Activated gamma-delta T cell treated with anti-CD3 and anti-CD28 coated beads, Interleukin-2, amount 50 U/mL, for 16 hours (primary cell): ENCODE results near the gene MAPRE2.
"Not testable (repeated sequence)": the region's sequence is repeated elsewhere in the genome, so short reads cannot be mapped to it uniquely, and the experiment has no call there.

Experiments
- DNase-seq: peaks from one replicate; pipeline ENCODE4 v3.0.0-alpha.2; 2020; ENCODE audit warnings: low read depth

MAPRE2 gene

GRCh38 chr18:35123811-35124210 is 82.6 kb downstream of the MAPRE2 start:
- no peak for DNase-seq

- no peak for DNase-seq
These were observed 86.0 kb downstream of the MAPRE2 start for GRCh38 chr18:35127201-35127600.

- DNase-seq: no peak
These were observed 87.5 kb downstream of the MAPRE2 start for GRCh38 chr18:35128675-35129074.

- no peak for DNase-seq
These were observed 89.0 kb downstream of the MAPRE2 start for GRCh38 chr18:35130236-35130635.

GRCh38 chr18:35131387-35132020 is 90.3 kb downstream of the MAPRE2 start:
- no peak for DNase-seq

- no peak for DNase-seq
These were observed 91.0 kb downstream of the MAPRE2 start for GRCh38 chr18:35132021-35132902.

GRCh38 chr18:35134190-35134730 is 93.0 kb downstream of the MAPRE2 start:
- no peak for DNase-seq

- DNase-seq: no peak
These were observed 93.7 kb downstream of the MAPRE2 start for GRCh38 chr18:35134791-35135531.

GRCh38 chr18:35136248-35136647 is 95.0 kb downstream of the MAPRE2 start:
- DNase-seq: no peak

GRCh38 chr18:35136885-35137284 is 95.7 kb downstream of the MAPRE2 start:
- no peak for DNase-seq

- DNase-seq: no peak
These were observed 96.4 kb downstream of the MAPRE2 start for GRCh38 chr18:35137632-35138031.

- DNase-seq: no peak
These were observed 97.6 kb downstream of the MAPRE2 start for GRCh38 chr18:35138773-35139172.

GRCh38 chr18:35139517-35139916 is 98.3 kb downstream of the MAPRE2 start:
- no peak for DNase-seq

- DNase-seq: no peak
These were observed 99.9 kb downstream of the MAPRE2 start for GRCh38 chr18:35141077-35141476.

- DNase-seq: no peak
These were observed 100.5 kb downstream of the MAPRE2 start for GRCh38 chr18:35141567-35142274.

GRCh38 chr18:35142275-35142615 is 101.0 kb downstream of the MAPRE2 start:
- DNase-seq: no peak

- DNase-seq: no peak
These were observed 102.7 kb downstream of the MAPRE2 start for GRCh38 chr18:35143622-35144596.

- DNase-seq: no peak
These were observed 103.5 kb downstream of the MAPRE2 start for GRCh38 chr18:35144698-35145097.

GRCh38 chr18:35150195-35150594 is 109.0 kb downstream of the MAPRE2 start:
- not testable (repeated sequence) for DNase-seq

- DNase-seq: no peak
These were observed 112.5 kb downstream of the MAPRE2 start for GRCh38 chr18:35153609-35154272.
